Adipose tissue (tissue), 3 donors: Measurements from ENCODE around the gene HRH3. TPM values are rescaled to one million over a fixed set of nuclear protein-coding genes. Genes with fewer than 3 reads are reported as not detected.

Source experiments
- H3K27ac ChIP-seq: one replicate; pipeline ENCODE4 v1.5.1; 2013; ENCODE audit warnings: low read depth, low read length
- WGBS, 3 donors: extraction: QIAGEN DNeasy Blood & Tissue Kit; methylation state at CpG; one replicate each; pipeline ENCODE4 v1.1.7; 2013; 5-methylcytosine and 5-hydroxymethylcytosine counted together
- polyA plus RNA-seq, 3 donors: library from polyadenylated mRNA; stranded (reverse); fragments of 200-250 nt; gene quantifications; one replicate each; pipeline ENCODE4 v1.2.3, GENCODE V29; 2013
- donor health status: healthy with polysubstance abuse.
- donor health status: Bipolar disorder and iron deficiency.
- donor health status: healthy.

HRH3 gene
- under 1 TPM in 1 of 3 donors, not detected in 2; 0.10 TPM for polyA plus RNA-seq

- 0 to 1% (median 1%) methylated on average over 38 to 83 of the region's 84 CpGs for WGBS, 3 donors
Observed at GRCh38 chr20:62219992-62220665, at the start of gene HRH3. TSS of gene HRH3 (minus strand) at chr20:62220278. CDS start at chr20:62219970, 308 bp downstream.

GRCh38 chr20:62269871-62270270 lies 49.8 kb upstream of the HRH3 start:
- no peak overlapping the region for H3K27ac ChIP-seq

More at GRCh38 chr20:62219992-62220665, at the start of gene HRH3:
- no peak within 1 kb of the TSS for H3K27ac ChIP-seq

GRCh38 chr20:62269378-62269777 lies 49.3 kb upstream of the HRH3 start:
- WGBS, 3 donors: 83 to 89% (median 86%) methylated on average over 14 of the region's 14 CpGs
- H3K27ac ChIP-seq: no peak overlapping the region

More at GRCh38 chr20:62269871-62270270, 49.8 kb upstream of the HRH3 start:
- 83 to 95% (median 93%) methylated on average over 17 of the region's 17 CpGs for WGBS, 3 donors

- 81 to 84% (median 83%) methylated on average over 7 of the region's 7 CpGs for WGBS, 3 donors
- no peak overlapping the region for H3K27ac ChIP-seq
Observed at GRCh38 chr20:62268228-62268900, 48.3 kb upstream of the HRH3 start.

- 82 to 95% (median 90%) methylated on average over 10 of the region's 10 CpGs for WGBS, 3 donors
- H3K27ac ChIP-seq: no peak overlapping the region
Observed at GRCh38 chr20:62267543-62267942, 47.5 kb upstream of the HRH3 start.

GRCh38 chr20:62266851-62267250 lies 46.8 kb upstream of the HRH3 start:
- 93 to 97% (median 97%) methylated on average over 13 of the region's 13 CpGs for WGBS, 3 donors
- H3K27ac ChIP-seq: no peak overlapping the region

GRCh38 chr20:62266340-62266739 lies 46.3 kb upstream of the HRH3 start:
- WGBS, 3 donors: 94 to 96% (median 95%) methylated on average over 10 of the region's 10 CpGs
- H3K27ac ChIP-seq: no peak overlapping the region

- WGBS, 3 donors: 95 to 100% (median 100%) methylated on average over 1 of the region's 1 CpG
- no peak overlapping the region for H3K27ac ChIP-seq
Observed at GRCh38 chr20:62265365-62265764, 45.3 kb upstream of the HRH3 start.

GRCh38 chr20:62263396-62263795 lies 43.3 kb upstream of the HRH3 start:
- 95 to 96% (median 96%) methylated on average over 14 of the region's 14 CpGs for WGBS, 3 donors
- H3K27ac ChIP-seq: no peak overlapping the region

- 90 to 95% (median 93%) methylated on average over 10 of the region's 10 CpGs for WGBS, 3 donors
Observed at GRCh38 chr20:62262064-62262463, 42.0 kb upstream of the HRH3 start.

GRCh38 chr20:62259294-62259565 lies 39.2 kb upstream of the HRH3 start:
- WGBS, 3 donors: 89 to 95% (median 92%) methylated on average over 8 of the region's 8 CpGs
- no peak overlapping the region for H3K27ac ChIP-seq

More at GRCh38 chr20:62262064-62262463, 42.0 kb upstream of the HRH3 start:
- H3K27ac ChIP-seq: no peak overlapping the region

- 75 to 80% (median 75%) methylated on average over 20 of the region's 20 CpGs for WGBS, 3 donors
- no peak overlapping the region for H3K27ac ChIP-seq
Observed at GRCh38 chr20:62258499-62259293, 38.6 kb upstream of the HRH3 start.

GRCh38 chr20:62255976-62256375 lies 35.9 kb upstream of the HRH3 start:
- 90 to 96% (median 94%) methylated on average over 10 of the region's 10 CpGs for WGBS, 3 donors
- no peak overlapping the region for H3K27ac ChIP-seq

GRCh38 chr20:62254021-62254724 lies 34.1 kb upstream of the HRH3 start:
- 71 to 81% (median 75%) methylated on average over 24 of the region's 24 CpGs for WGBS, 3 donors
- H3K27ac ChIP-seq: no peak overlapping the region

- no peak overlapping the region for H3K27ac ChIP-seq
- WGBS, 3 donors: 75 to 87% (median 85%) methylated on average over 6 of the region's 6 CpGs
Observed at GRCh38 chr20:62253398-62253797, 33.3 kb upstream of the HRH3 start.

GRCh38 chr20:62252342-62252966 lies 32.4 kb upstream of the HRH3 start:
- no peak overlapping the region for H3K27ac ChIP-seq
- WGBS, 3 donors: 81 to 84% (median 81%) methylated on average over 26 of the region's 26 CpGs

GRCh38 chr20:62248890-62249560 lies 28.9 kb upstream of the HRH3 start:
- WGBS, 3 donors: 62 to 73% (median 71%) methylated on average over 6 of the region's 6 CpGs

More at GRCh38 chr20:62248890-62249560, 28.9 kb upstream of the HRH3 start:
- H3K27ac ChIP-seq: no peak overlapping the region
